Progenitor cell of endocrine pancreas (in vitro differentiated cells): Measurements from ENCODE around the gene NLK. TPM values are rescaled to one million over a fixed set of nuclear protein-coding genes. Genes with fewer than 3 reads are reported as not detected.

Experiments used
- DNase-seq: peaks from one replicate; pipeline ENCODE4 v3.0.0; 2021; ENCODE audit warnings: low spot score; ENCODE audit not compliant: unreplicated experiment
- H3K27ac Mint-ChIP-seq: 2 replicates; pipeline ENCODE4 v1.8.0; 2021; ENCODE audit warnings: mild to moderate bottlenecking, moderate library complexity, mixed read lengths
- H3K27me3 Mint-ChIP-seq: 2 replicates; pipeline ENCODE4 v1.8.0; 2021; ENCODE audit warnings: mixed read lengths
- H3K36me3 Mint-ChIP-seq: 2 replicates; pipeline ENCODE4 v1.8.0; 2022; ENCODE audit warnings: mixed read lengths; ENCODE audit not compliant: insufficient read depth
- H3K4me1 Mint-ChIP-seq: 2 replicates; pipeline ENCODE4 v1.8.0; 2021; ENCODE audit warnings: low read depth, mixed read lengths
- H3K4me3 Mint-ChIP-seq: 2 replicates; pipeline ENCODE4 v1.8.0; 2021; ENCODE audit warnings: low read depth, mild to moderate bottlenecking, moderate library complexity, mixed read lengths
- H3K9me3 Mint-ChIP-seq: 2 replicates; pipeline ENCODE4 v1.8.0; 2021; ENCODE audit warnings: low read depth, mixed read lengths
- CTCF ChIP-seq: fragments of 200-600 bp; sonication (generic); IDR thresholded peaks from one replicate; pipeline ENCODE4 v1.5.0; 2021; ENCODE audit warnings: antibody characterized with exemption, mild to moderate bottlenecking; ENCODE audit not compliant: unreplicated experiment
- total RNA-seq: library from RNA; stranded (reverse); gene quantifications from 2 replicates; pipeline ENCODE4 v1.2.1, GENCODE V29; 2021

The NLK gene
- total RNA-seq, 1 donor from 2014 or later, result 38.9 TPM

- no peaks in the 10 kb centered on the region for H3K27me3 Mint-ChIP-seq
- no peak for TF ChIP-seq CTCF
- H3K4me3 Mint-ChIP-seq, result no peak overlapping the region
- DNase-seq, result no peak
- peaks cover 6% of the 10 kb centered on the region for H3K36me3 Mint-ChIP-seq
- H3K4me1 Mint-ChIP-seq, result peaks cover 16% of the 10 kb centered on the region
- peaks cover 7% of the 10 kb centered on the region for H3K9me3 Mint-ChIP-seq
- no peak overlapping the region for H3K27ac Mint-ChIP-seq
Observed at GRCh38 chr17:28090551-28090950, 48.1 kb downstream of the NLK start.

- peaks cover 6% of the 10 kb centered on the region for H3K36me3 Mint-ChIP-seq
- H3K9me3 Mint-ChIP-seq, result peaks cover 7% of the 10 kb centered on the region
- peaks cover 16% of the 10 kb centered on the region for H3K4me1 Mint-ChIP-seq
- H3K27me3 Mint-ChIP-seq, result no peaks in the 10 kb centered on the region
- no peak overlapping the region for H3K27ac Mint-ChIP-seq
- TF ChIP-seq CTCF, result no peak
- H3K4me3 Mint-ChIP-seq, result no peak overlapping the region
- DNase-seq, result no peak
Observed at GRCh38 chr17:28092088-28092487, 49.6 kb downstream of the NLK start.

DNA sequence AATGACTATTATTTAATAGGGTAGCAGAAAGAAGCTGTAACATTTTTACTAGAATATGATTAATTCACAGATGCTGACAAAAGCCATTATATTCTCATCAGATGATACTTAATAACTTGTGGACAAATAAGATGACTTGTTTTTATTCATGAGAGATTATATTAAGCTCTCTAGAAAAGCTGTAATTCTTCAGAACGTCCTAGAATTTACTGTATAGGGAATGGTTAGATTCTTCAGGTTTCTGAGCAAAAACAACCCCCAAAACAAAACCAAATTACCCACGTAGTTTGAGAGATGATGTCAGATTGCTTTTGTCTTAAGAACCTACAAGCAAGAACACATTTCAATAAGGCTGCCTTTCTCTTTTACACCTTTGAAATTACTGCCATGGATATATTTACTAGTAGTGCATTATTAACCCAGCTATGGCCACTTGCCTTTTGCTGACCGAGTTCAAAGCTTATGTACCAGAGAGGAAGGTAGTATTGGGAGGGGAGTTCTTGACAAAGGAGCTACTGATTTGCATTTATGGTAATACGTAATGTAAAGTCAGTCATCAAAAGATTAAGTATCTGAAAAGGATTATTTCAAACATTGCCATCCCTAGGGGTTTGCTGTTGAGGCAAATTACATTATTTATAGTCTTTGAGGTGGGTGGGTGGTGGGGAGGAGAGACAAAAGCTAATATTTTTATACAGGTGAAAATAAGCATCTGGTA, 51.7 kb downstream of the NLK start:
- H3K27ac Mint-ChIP-seq, result no peak overlapping the region
- H3K4me1 Mint-ChIP-seq, result peaks cover 20% of the 10 kb centered on the region
- TF ChIP-seq CTCF, result no peak
- H3K4me3 Mint-ChIP-seq, result no peak overlapping the region
- H3K9me3 Mint-ChIP-seq, result peaks cover 2% of the 10 kb centered on the region
- no peak for DNase-seq
- peaks cover 7% of the 10 kb centered on the region for H3K36me3 Mint-ChIP-seq
- no peaks in the 10 kb centered on the region for H3K27me3 Mint-ChIP-seq

GRCh38 chr17:28096756-28097155, 54.3 kb downstream of the NLK start:
- Mint-ChIP-seq H3K4me1 (peaks cover 22% of the 10 kb centered on the region), H3K27me3 (no peaks in the 10 kb centered on the region), H3K4me3 (no peak overlapping the region), H3K27ac (no peak overlapping the region), H3K36me3 (peaks cover 11% of the 10 kb centered on the region), H3K9me3 (no peaks in the 10 kb centered on the region)
- DNase-seq, result no peak
- no peak for TF ChIP-seq CTCF

- Mint-ChIP-seq H3K4me1 (peaks cover 19% of the 10 kb centered on the region), H3K4me3 (no peak overlapping the region), H3K27me3 (no peaks in the 10 kb centered on the region), H3K9me3 (no peaks in the 10 kb centered on the region), H3K27ac (no peak overlapping the region), H3K36me3 (peaks cover 11% of the 10 kb centered on the region)
- no peak for TF ChIP-seq CTCF
- DNase-seq, result no peak
Observed at GRCh38 chr17:28097254-28097653, 54.8 kb downstream of the NLK start.
